Memory B cell (primary cell): ENCODE results near the gene ADORA2B.

Experiments used
- ATAC-seq: fragments of 150-1000 bp; cut with Tn5 transposase; 2 replicates; pipeline ENCODE4 v1.10.0; 2021; ENCODE audit warnings: low read depth, mild to moderate bottlenecking, moderate library complexity
- DNase-seq, 2 donors: peaks; one replicate each; pipeline ENCODE4 v3.0.0; 2022; ENCODE audit warnings: low spot score in 2 of 2
- H3K27ac Mint-ChIP-seq: one replicate; pipeline ENCODE4 v1.8.0; 2022; ENCODE audit warnings: mild to moderate bottlenecking, moderate library complexity, mixed read lengths
- H3K27me3 Mint-ChIP-seq: one replicate; pipeline ENCODE4 v1.8.0; 2022; ENCODE audit warnings: mixed read lengths
- H3K36me3 Mint-ChIP-seq: one replicate; pipeline ENCODE4 v1.8.0; 2022; ENCODE audit warnings: mild to moderate bottlenecking, mixed read lengths
- H3K4me1 Mint-ChIP-seq: one replicate; pipeline ENCODE4 v1.8.0; 2022; ENCODE audit warnings: mixed read lengths
- H3K4me3 Mint-ChIP-seq: one replicate; pipeline ENCODE4 v1.8.0; 2022; ENCODE audit warnings: mild to moderate bottlenecking, moderate library complexity, mixed read lengths
- H3K9me3 Mint-ChIP-seq: one replicate; pipeline ENCODE4 v1.8.0; 2022; ENCODE audit warnings: mixed read lengths

The ADORA2B gene

GRCh38 chr17:15952916-15953790, 8.2 kb downstream of the ADORA2B start:
- ATAC-seq (no peak), DNase-seq (no peak)
- Mint-ChIP-seq H3K36me3 (no peaks in the 10 kb centered on the region), H3K9me3 (no peaks in the 10 kb centered on the region), H3K27me3 (peaks cover 17% of the 10 kb centered on the region), H3K4me1 (no peaks in the 10 kb centered on the region), H3K4me3 (no peak overlapping the region), H3K27ac (no peak overlapping the region)

- DNase-seq (no peak), ATAC-seq (no peak)
- Mint-ChIP-seq H3K27ac (no peak overlapping the region), H3K36me3 (no peaks in the 10 kb centered on the region), H3K27me3 (peaks cover 23% of the 10 kb centered on the region), H3K4me3 (no peak overlapping the region), H3K4me1 (peaks cover 4% of the 10 kb centered on the region), H3K9me3 (no peaks in the 10 kb centered on the region)
Observed at GRCh38 chr17:15954222-15954621, 9.3 kb downstream of the ADORA2B start.

GRCh38 chr17:15955793-15956541, 11.0 kb downstream of the ADORA2B start:
- Mint-ChIP-seq H3K36me3 (no peaks in the 10 kb centered on the region), H3K4me1 (peaks cover 4% of the 10 kb centered on the region), H3K9me3 (no peaks in the 10 kb centered on the region), H3K27me3 (peaks cover 21% of the 10 kb centered on the region), H3K27ac (no peak overlapping the region), H3K4me3 (no peak overlapping the region)
- ATAC-seq (no peak), DNase-seq (no peak)

- Mint-ChIP-seq H3K4me1 (peaks cover 4% of the 10 kb centered on the region), H3K27ac (no peak overlapping the region), H3K9me3 (no peaks in the 10 kb centered on the region), H3K4me3 (no peak overlapping the region), H3K36me3 (no peaks in the 10 kb centered on the region), H3K27me3 (peaks cover 22% of the 10 kb centered on the region)
- DNase-seq: no peak
- no peak for ATAC-seq
Observed at GRCh38 chr17:15957206-15957605, 12.3 kb downstream of the ADORA2B start.

- ATAC-seq: no peak
- Mint-ChIP-seq H3K9me3 (no peaks in the 10 kb centered on the region), H3K27ac (no peak overlapping the region), H3K36me3 (no peaks in the 10 kb centered on the region), H3K27me3 (peaks cover 22% of the 10 kb centered on the region), H3K4me1 (peaks cover 4% of the 10 kb centered on the region), H3K4me3 (no peak overlapping the region)
- no peak for DNase-seq
Observed at GRCh38 chr17:15957608-15958307, 12.8 kb downstream of the ADORA2B start.

- no peaks in the 10 kb centered on the region for H3K9me3 Mint-ChIP-seq
- H3K4me3 Mint-ChIP-seq: no peak overlapping the region
- H3K36me3 Mint-ChIP-seq: no peaks in the 10 kb centered on the region
- DNase-seq (no peak), ATAC-seq (no peak)
- peaks cover 22% of the 10 kb centered on the region for H3K27me3 Mint-ChIP-seq
- H3K27ac Mint-ChIP-seq: no peak overlapping the region
- H3K4me1 Mint-ChIP-seq: peaks cover 4% of the 10 kb centered on the region
Observed at GRCh38 chr17:15958484-15958854, 13.5 kb downstream of the ADORA2B start.

- Mint-ChIP-seq H3K36me3 (peaks cover 1% of the 10 kb centered on the region), H3K9me3 (no peaks in the 10 kb centered on the region), H3K4me3 (no peak overlapping the region), H3K4me1 (peaks cover 9% of the 10 kb centered on the region), H3K27ac (no peak overlapping the region), H3K27me3 (peaks cover 21% of the 10 kb centered on the region)
- no peak for ATAC-seq
- DNase-seq: no peak
Observed at GRCh38 chr17:15963670-15964110, 18.8 kb downstream of the ADORA2B start.

GRCh38 chr17:15965528-15965927, 20.6 kb downstream of the ADORA2B start:
- Mint-ChIP-seq H3K27ac (no peak overlapping the region), H3K9me3 (no peaks in the 10 kb centered on the region), H3K36me3 (peaks cover 1% of the 10 kb centered on the region), H3K27me3 (peaks cover 25% of the 10 kb centered on the region), H3K4me1 (peaks cover 5% of the 10 kb centered on the region), H3K4me3 (no peak overlapping the region)
- DNase-seq (no peak), ATAC-seq (no peak)

- no peak overlapping the region for H3K27ac Mint-ChIP-seq
- no peaks in the 10 kb centered on the region for H3K9me3 Mint-ChIP-seq
- H3K36me3 Mint-ChIP-seq: peaks cover 1% of the 10 kb centered on the region
- H3K4me3 Mint-ChIP-seq: no peak overlapping the region
- peaks cover 25% of the 10 kb centered on the region for H3K27me3 Mint-ChIP-seq
- H3K4me1 Mint-ChIP-seq: peaks cover 5% of the 10 kb centered on the region
- ATAC-seq: no peak
- no peak for DNase-seq
Observed at GRCh38 chr17:15966183-15966878, 21.4 kb downstream of the ADORA2B start.

GRCh38 chr17:15966879-15967248, 21.9 kb downstream of the ADORA2B start:
- H3K27ac Mint-ChIP-seq: no peak overlapping the region
- no peaks in the 10 kb centered on the region for H3K9me3 Mint-ChIP-seq
- H3K36me3 Mint-ChIP-seq: peaks cover 1% of the 10 kb centered on the region
- peaks cover 24% of the 10 kb centered on the region for H3K27me3 Mint-ChIP-seq
- DNase-seq: no peak
- no peak for ATAC-seq
- H3K4me1 Mint-ChIP-seq: peaks cover 5% of the 10 kb centered on the region
- H3K4me3 Mint-ChIP-seq: no peak overlapping the region

- DNase-seq: no peak
- H3K27me3 Mint-ChIP-seq: peaks cover 24% of the 10 kb centered on the region
- H3K9me3 Mint-ChIP-seq: no peaks in the 10 kb centered on the region
- no peak overlapping the region for H3K27ac Mint-ChIP-seq
- ATAC-seq: no peak
- peaks cover 5% of the 10 kb centered on the region for H3K4me1 Mint-ChIP-seq
- peaks cover 1% of the 10 kb centered on the region for H3K36me3 Mint-ChIP-seq
- no peak overlapping the region for H3K4me3 Mint-ChIP-seq
Observed at GRCh38 chr17:15967706-15968399, 22.9 kb downstream of the ADORA2B start.

GRCh38 chr17:15969463-15969862, 24.5 kb downstream of the ADORA2B start:
- peaks cover 24% of the 10 kb centered on the region for H3K27me3 Mint-ChIP-seq
- DNase-seq (no peak), ATAC-seq (no peak)
- H3K4me3 Mint-ChIP-seq: no peak overlapping the region
- peaks cover 5% of the 10 kb centered on the region for H3K4me1 Mint-ChIP-seq
- H3K36me3 Mint-ChIP-seq: peaks cover 3% of the 10 kb centered on the region
- H3K9me3 Mint-ChIP-seq: no peaks in the 10 kb centered on the region
- no peak overlapping the region for H3K27ac Mint-ChIP-seq

- DNase-seq: no peak
- Mint-ChIP-seq H3K27me3 (peaks cover 24% of the 10 kb centered on the region), H3K4me3 (no peak overlapping the region), H3K9me3 (no peaks in the 10 kb centered on the region), H3K4me1 (peaks cover 3% of the 10 kb centered on the region), H3K27ac (no peak overlapping the region), H3K36me3 (peaks cover 6% of the 10 kb centered on the region)
- ATAC-seq: no peak
Observed at GRCh38 chr17:15970500-15970899, 25.6 kb downstream of the ADORA2B start.
